Heart left ventricle (tissue), 16 donors: ENCODE data around the gene LHFPL3. TPM values are rescaled to one million over a fixed set of nuclear protein-coding genes. Genes with fewer than 3 reads are reported as not detected.

Experiments
- ATAC-seq, 4 donors: fragments of 200-7000 bp; cut with Tn5 transposase; one replicate each; pipeline ENCODE4 v1.9.1; 2020 to 2022; ENCODE audit warnings: moderate library complexity in 4 of 4, mild to moderate bottlenecking in 3 of 4, moderate number of reproducible peaks in 1 of 4
- DNase-seq, 5 donors: peaks; one replicate each; pipeline ENCODE4 v3.0.0-alpha.2; 2020
- H3K27ac ChIP-seq, 12 donors: fragments of 200-600 bp; sonication (generic) in 4 of 12; one replicate each; pipeline versions ENCODE4 v1.5.0 to v1.8.0; 2016 to 2022; ENCODE audit warnings: mild to moderate bottlenecking in 2 of 12
- H3K27me3 ChIP-seq, 9 donors: fragments of 200-600 bp; sonication (generic) in 2 of 9; one replicate each; pipeline versions ENCODE4 v1.5.1 to v1.8.0; 2016 to 2022; ENCODE audit warnings: mild to moderate bottlenecking in 3 of 9
- H3K36me3 ChIP-seq, 9 donors: fragments of 200-600 bp; sonication (generic) in 2 of 9; one replicate each; pipeline versions ENCODE4 v1.5.0 to v1.8.0; 2018 to 2022; ENCODE audit warnings: mild to moderate bottlenecking in 2 of 9
- H3K4me1 ChIP-seq, 12 donors: fragments of 200-600 bp; sonication (generic) in 4 of 12; one replicate each; pipeline versions ENCODE4 v1.5.0 to v1.8.0; 2016 to 2022; ENCODE audit warnings: mild to moderate bottlenecking in 3 of 12
- H3K4me3 ChIP-seq, 12 donors: fragments of 200-600 bp; sonication (generic) in 4 of 12; one replicate each; pipeline versions ENCODE4 v1.5.0 to v1.8.0; 2017 to 2022; ENCODE audit warnings: mild to moderate bottlenecking in 9 of 12, moderate library complexity in 4 of 12
- H3K9me3 ChIP-seq, 12 donors: fragments of 200-600 bp; sonication (generic) in 4 of 12; one replicate each; pipeline versions ENCODE4 v1.5.0 to v1.8.0; 2016 to 2022; ENCODE audit warnings: mild to moderate bottlenecking in 1 of 12
- CTCF ChIP-seq, 12 donors: fragments of 200-600 bp; sonication (generic) in 4 of 12; IDR thresholded peaks; one replicate each; pipeline versions ENCODE4 v1.5.0 to v1.8.0; 2018 to 2022; ENCODE audit warnings: antibody characterized with exemption in 12 of 12, mild to moderate bottlenecking in 5 of 12
- POLR2A ChIP-seq, 2 donors: fragments of 450-650 bp; IDR thresholded peaks; one replicate each; pipeline ENCODE4 v1.6.1; 2017; ENCODE audit warnings: antibody characterized with exemption in 2 of 2, mild to moderate bottlenecking in 2 of 2, moderate library complexity in 2 of 2
- WGBS, 4 donors: extraction: QIAGEN DNeasy Blood & Tissue Kit in 2 of 4; methylation state at CpG; one replicate each; pipeline versions ENCODE4 v1.1.5 to v1.1.7; 2013 to 2018; 5-methylcytosine and 5-hydroxymethylcytosine counted together
- intact Hi-C, 10 donors: fragments of 100-400 bp; cut with DNase I; formaldehyde crosslinking; loops; one replicate each; pipeline versions ENCODE4 v1.11.1 to v1.14.2; 2022
- polyA plus RNA-seq, 2 donors: library from polyadenylated mRNA; stranded (reverse); fragments of 200-250 nt; gene quantifications; one replicate each; pipeline ENCODE4 v1.2.3, GENCODE V29; 2013
- total RNA-seq, 9 donors: library from RNA; depleted of rRNA in 2 of 9; stranded (reverse); fragments of >200 nt in 2 of 9; fragmentation: NEBNext Ultra II Directional in 3 of 9; extraction: Animal tissue kit (Norgen Biotek cat#: 25700) in 3 of 9; gene quantifications; one replicate each; pipeline versions ENCODE4 v1.1.0 to v1.2.4, GENCODE V29; 2016 to 2023
- donor health status: ischemic (EF 13 %, LVEDD 7.1; RV severe dilation, severe dysfunction).
- donor health status: healthy with polysubstance abuse.
- donor health status: DM: no; HTN: yes; CAD: no.
- donor health status: DM: no; HTN: no; CAD: no.
- donor health status: ischemic (EF 25% LVEDD 6.9; RV normal size, moderate dysfunction).
- donor health status: ischemic (EF 25% LVEDD 5.7; RV mildly dilated, moderate dysfunction).
- donor health status: healthy.
- donor health status: DM: yes; HTN: yes; CAD: no.
- donor health status: ischemic (EF 35%, LVEDD 5.7; RV mildly dilated, moderate dysfunction).
- donor health status: nonischemic (EF 11% LVEDD 7.7; RV severe dilation, severe dysfunction).
- donor health status: DM: yes; HTN: yes; CAD: no.
- donor health status: PGD.
- donor health status: ischemic (EF 29% LVEDD 5.4; RV normal size, mild dysfunction).
- donor health status: nonischemic (EF 23%, LVEDD 6.1; RV moderate dilation, normal function).

Gene LHFPL3
- total and polyA plus RNA-seq, 11 donors = not detected

GRCh38 chr7:104790440-104790839, 462.0 kb downstream of the LHFPL3 start:
- WGBS, 4 donors = 41 to 54% (median 45%) methylated on average over 2 of the region's 2 CpGs
- ATAC-seq (no peak), DNase-seq (no peak)
- no peaks in the 10 kb centered on the region for H3K9me3 ChIP-seq
- no peak for TF ChIP-seq POLR2A (IDR thresholded peaks at IDR 0.05)
- no peak for TF ChIP-seq CTCF (IDR thresholded peaks at IDR 0.05)
- no peaks in the 10 kb centered on the region for H3K4me1 ChIP-seq
- H3K4me3 ChIP-seq = no peak overlapping the region
- H3K27ac ChIP-seq = no peak overlapping the region
- H3K27me3 ChIP-seq = peaks cover 0 to 10% (median 0%) of the 10 kb centered on the region in 9 donors
- H3K36me3 ChIP-seq = no peaks in the 10 kb centered on the region
- intact Hi-C loops = no loop called here

GRCh38 chr7:104791080-104791479, 462.7 kb downstream of the LHFPL3 start:
- intact Hi-C loops = no loop called here
- H3K9me3 ChIP-seq = no peaks in the 10 kb centered on the region
- ATAC-seq = no peak
- no peaks in the 10 kb centered on the region for H3K36me3 ChIP-seq
- DNase-seq = no peak
- H3K4me1 ChIP-seq = no peaks in the 10 kb centered on the region
- H3K4me3 ChIP-seq = no peak overlapping the region
- no peak for TF ChIP-seq CTCF (IDR thresholded peaks at IDR 0.05)
- TF ChIP-seq POLR2A (IDR thresholded peaks at IDR 0.05) = no peak
- no peak overlapping the region for H3K27ac ChIP-seq
- H3K27me3 ChIP-seq = peaks cover 0 to 10% (median 0%) of the 10 kb centered on the region in 9 donors

- Histone ChIP-seq H3K4me1 (no peaks in the 10 kb centered on the region), H3K4me3 (no peak overlapping the region), H3K9me3 (no peaks in the 10 kb centered on the region), H3K27me3 (peaks cover 0 to 10% (median 0%) of the 10 kb centered on the region in 9 donors), H3K27ac (no peak overlapping the region), H3K36me3 (no peaks in the 10 kb centered on the region)
- no peak for DNase-seq
- no peak for TF ChIP-seq POLR2A (IDR thresholded peaks at IDR 0.05)
- TF ChIP-seq CTCF (IDR thresholded peaks at IDR 0.05) = no peak
- WGBS, 4 donors = 85 to 91% (median 88%) methylated on average over 7 of the region's 7 CpGs
- ATAC-seq = no peak
- intact Hi-C loops = no loop called here
Observed at GRCh38 chr7:104793066-104793465, 464.7 kb downstream of the LHFPL3 start.

- WGBS, 4 donors = 80 to 86% (median 80%) methylated on average over 3 of the region's 3 CpGs
- no peaks in the 10 kb centered on the region for H3K9me3 ChIP-seq
- H3K4me3 ChIP-seq = no peak overlapping the region
- H3K27me3 ChIP-seq = peaks cover 0 to 10% (median 0%) of the 10 kb centered on the region in 9 donors
- no peak for TF ChIP-seq POLR2A (IDR thresholded peaks at IDR 0.05)
- no peak for TF ChIP-seq CTCF (IDR thresholded peaks at IDR 0.05)
- DNase-seq = no peak
- no peaks in the 10 kb centered on the region for H3K4me1 ChIP-seq
- intact Hi-C loops = no loop called here
- no peaks in the 10 kb centered on the region for H3K36me3 ChIP-seq
- no peak overlapping the region for H3K27ac ChIP-seq
- no peak for ATAC-seq
Observed at GRCh38 chr7:104794154-104794553, 465.8 kb downstream of the LHFPL3 start.
